ENCODE data around the gene GATA6.

DNA sequence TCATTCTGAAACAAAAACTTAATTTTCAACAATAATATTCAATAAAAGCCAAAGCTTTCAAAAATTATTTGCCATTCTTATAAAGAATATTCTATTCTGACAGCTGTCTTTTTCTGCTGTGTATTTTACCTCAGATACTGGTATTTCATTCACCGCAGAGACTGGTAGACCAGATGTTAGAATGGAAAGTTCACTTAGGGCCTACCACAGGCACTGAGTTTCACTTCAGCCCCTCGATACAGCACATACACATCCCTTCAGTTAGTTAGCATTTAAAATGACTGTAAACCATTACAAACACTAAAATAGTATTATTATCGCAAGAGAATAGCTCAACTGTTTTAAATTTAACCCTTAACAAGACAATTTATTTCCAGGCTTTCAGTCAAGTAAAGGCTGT, 24.2 kb upstream of the GATA6 start:
- TF ChIP-seq, protein P1, sequence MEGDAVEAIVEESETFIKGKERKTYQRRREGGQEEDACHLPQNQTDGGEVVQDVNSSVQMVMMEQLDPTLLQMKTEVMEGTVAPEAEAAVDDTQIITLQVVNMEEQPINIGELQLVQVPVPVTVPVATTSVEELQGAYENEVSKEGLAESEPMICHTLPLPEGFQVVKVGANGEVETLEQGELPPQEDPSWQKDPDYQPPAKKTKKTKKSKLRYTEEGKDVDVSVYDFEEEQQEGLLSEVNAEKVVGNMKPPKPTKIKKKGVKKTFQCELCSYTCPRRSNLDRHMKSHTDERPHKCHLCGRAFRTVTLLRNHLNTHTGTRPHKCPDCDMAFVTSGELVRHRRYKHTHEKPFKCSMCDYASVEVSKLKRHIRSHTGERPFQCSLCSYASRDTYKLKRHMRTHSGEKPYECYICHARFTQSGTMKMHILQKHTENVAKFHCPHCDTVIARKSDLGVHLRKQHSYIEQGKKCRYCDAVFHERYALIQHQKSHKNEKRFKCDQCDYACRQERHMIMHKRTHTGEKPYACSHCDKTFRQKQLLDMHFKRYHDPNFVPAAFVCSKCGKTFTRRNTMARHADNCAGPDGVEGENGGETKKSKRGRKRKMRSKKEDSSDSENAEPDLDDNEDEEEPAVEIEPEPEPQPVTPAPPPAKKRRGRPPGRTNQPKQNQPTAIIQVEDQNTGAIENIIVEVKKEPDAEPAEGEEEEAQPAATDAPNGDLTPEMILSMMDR (IDR thresholded peaks at IDR 0.05): no peak
- TF ChIP-seq POLR2A (IDR thresholded peaks at IDR 0.05) (no peak), POLR2AphosphoS5 (IDR thresholded peaks at IDR 0.05) (no peak)
